Suprapubic skin (tissue), 4 donors: ENCODE data around the gene FBXO7. TPM values are rescaled to one million over a fixed set of nuclear protein-coding genes. Genes with fewer than 3 reads are reported as not detected.

Experiments
- DNase-seq, 2 donors: peaks; one replicate each; pipeline ENCODE4 v3.0.0-alpha.2; 2019; ENCODE audit warnings: low spot score in 2 of 2
- H3K27ac ChIP-seq: fragments of 200-600 bp; sonication (generic); one replicate; pipeline ENCODE4 v1.5.1; 2019
- H3K27me3 ChIP-seq: fragments of 200-600 bp; sonication (generic); one replicate; pipeline ENCODE4 v1.5.1; 2019
- H3K36me3 ChIP-seq: fragments of 200-600 bp; sonication (generic); one replicate; pipeline ENCODE4 v1.5.1; 2019
- H3K4me1 ChIP-seq: fragments of 200-600 bp; sonication (generic); one replicate; pipeline ENCODE4 v1.5.1; 2019
- H3K4me3 ChIP-seq: fragments of 200-600 bp; sonication (generic); one replicate; pipeline ENCODE4 v1.5.1; 2019; ENCODE audit warnings: mild to moderate bottlenecking
- H3K9me3 ChIP-seq: fragments of 200-600 bp; sonication (generic); one replicate; pipeline ENCODE4 v1.5.1; 2019
- CTCF ChIP-seq, 2 donors: fragments of 200-600 bp in 1 of 2; fragments of 450-650 bp in 1 of 2; sonication (generic) in 1 of 2; IDR thresholded peaks; one replicate each; pipeline ENCODE4 v1.5.1; 2016 to 2019; ENCODE audit warnings: antibody characterized with exemption in 2 of 2, mild to moderate bottlenecking in 1 of 2, moderate library complexity in 1 of 2
- EP300 ChIP-seq: sonication (generic); formaldehyde crosslinking; IDR thresholded peaks from one replicate; pipeline ENCODE4 v1.6.1; 2017; ENCODE audit warnings: antibody characterized with exemption
- POLR2A ChIP-seq, 2 donors: fragments of 450-650 bp; IDR thresholded peaks; one replicate each; pipeline ENCODE4 v1.6.1; 2017; ENCODE audit warnings: antibody characterized with exemption in 2 of 2, mild to moderate bottlenecking in 2 of 2, moderate library complexity in 2 of 2
- POLR2AphosphoS5 ChIP-seq, 3 donors: sonication (generic); formaldehyde crosslinking; IDR thresholded peaks; one replicate each; pipeline ENCODE4 v1.6.1; 2017; ENCODE audit warnings: antibody characterized with exemption in 3 of 3
- WGBS: methylation state at CpG from one replicate; pipeline ENCODE4 v1.1.5; 2018; 5-methylcytosine and 5-hydroxymethylcytosine counted together
- total RNA-seq, 4 donors: library from RNA; depleted of rRNA; stranded (reverse); fragments of >200 nt; gene quantifications; one replicate each; pipeline ENCODE4 v1.1.0, GENCODE V29; 2016

FBXO7 gene
- total RNA-seq, 4 donors from 2014 or later: 59.8 to 87.9 (median 81.8) TPM

- Histone ChIP-seq H3K27me3 (no peaks in the 10 kb centered on the region), H3K4me1 (peaks cover 45% of the 10 kb centered on the region), H3K36me3 (no peaks in the 10 kb centered on the region), H3K9me3 (no peaks in the 10 kb centered on the region), H3K4me3 (no peak overlapping the region), H3K27ac (peak overlapping the region; percentile 77)
- DNase-seq: no peak
- 73% methylated on average over 10 of the region's 11 CpGs for WGBS
- TF ChIP-seq POLR2AphosphoS5 (IDR thresholded peaks at IDR 0.05): no peak
- TF ChIP-seq EP300: no peak
- no peak for TF ChIP-seq POLR2A (IDR thresholded peaks at IDR 0.05)
- no peak for TF ChIP-seq CTCF (IDR thresholded peaks at IDR 0.05)
These were observed 61.0 kb downstream of the FBXO7 start for GRCh38 chr22:32535531-32536190.

GRCh38 chr22:32536352-32536751, 61.7 kb downstream of the FBXO7 start:
- 100% methylated on average over 2 of the region's 2 CpGs for WGBS
- TF ChIP-seq EP300 (no peak), POLR2AphosphoS5 (IDR thresholded peaks at IDR 0.05) (no peak), CTCF (IDR thresholded peaks at IDR 0.05) (no peak), POLR2A (IDR thresholded peaks at IDR 0.05) (no peak)

DNA sequence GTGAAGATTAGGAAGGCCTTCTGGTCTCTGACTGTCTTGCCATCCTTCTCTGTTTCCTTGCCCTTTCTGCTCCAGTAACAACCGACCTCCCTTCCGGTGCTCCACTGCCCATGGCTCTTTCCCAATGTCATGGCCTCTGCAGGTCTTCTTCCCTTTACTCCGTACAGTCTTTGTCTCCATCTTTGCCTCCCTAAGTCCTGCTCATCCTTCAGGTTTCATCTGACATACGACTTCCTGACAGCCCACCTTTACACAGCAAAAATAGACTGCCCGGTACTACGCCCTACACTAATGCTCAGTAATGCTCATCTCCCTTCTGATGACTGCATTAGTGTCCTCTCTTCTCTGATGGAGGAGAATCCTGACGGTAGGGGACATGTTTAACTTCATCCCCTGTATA, 63.9 kb downstream of the FBXO7 start:
- no peak overlapping the region for H3K4me3 ChIP-seq
- H3K4me1 ChIP-seq: peaks cover 21% of the 10 kb centered on the region
- no peaks in the 10 kb centered on the region for H3K36me3 ChIP-seq
- no peaks in the 10 kb centered on the region for H3K27me3 ChIP-seq
- TF ChIP-seq EP300 (no peak), POLR2A (IDR thresholded peaks at IDR 0.05) (no peak), CTCF (IDR thresholded peaks at IDR 0.05) (no peak), POLR2AphosphoS5 (IDR thresholded peaks at IDR 0.05) (no peak)
- WGBS: 95% methylated on average over 7 of the region's 7 CpGs
- H3K27ac ChIP-seq: no peak overlapping the region
- no peak for DNase-seq
- no peaks in the 10 kb centered on the region for H3K9me3 ChIP-seq

More at GRCh38 chr22:32536352-32536751, 61.7 kb downstream of the FBXO7 start:
- Histone ChIP-seq H3K9me3 (no peaks in the 10 kb centered on the region), H3K4me1 (peaks cover 42% of the 10 kb centered on the region), H3K27ac (no peak overlapping the region), H3K27me3 (no peaks in the 10 kb centered on the region), H3K36me3 (no peaks in the 10 kb centered on the region), H3K4me3 (no peak overlapping the region)
- no peak for DNase-seq

- no peak for DNase-seq
- no peak overlapping the region for H3K27ac ChIP-seq
These were observed 65.2 kb downstream of the FBXO7 start for GRCh38 chr22:32539631-32540421.

More at GRCh38 chr22:32539631-32540421, 65.2 kb downstream of the FBXO7 start:
- TF ChIP-seq EP300 (no peak), POLR2A (IDR thresholded peaks at IDR 0.05) (no peak), POLR2AphosphoS5 (IDR thresholded peaks at IDR 0.05) (no peak), CTCF (IDR thresholded peaks at IDR 0.05) (no peak)
- no peaks in the 10 kb centered on the region for H3K9me3 ChIP-seq
- H3K36me3 ChIP-seq: no peaks in the 10 kb centered on the region
- H3K4me3 ChIP-seq: no peak overlapping the region
- H3K27me3 ChIP-seq: no peaks in the 10 kb centered on the region
- 49% methylated on average over 10 of the region's 10 CpGs for WGBS
- H3K4me1 ChIP-seq: peaks cover 10% of the 10 kb centered on the region
